Adrenal gland (tissue), 5 donors: ENCODE results near the gene ADCY1.

Source experiments
- POLR2A ChIP-seq, 2 donors: fragments of 450-650 bp; IDR thresholded peaks; one replicate each; pipeline ENCODE4 v1.6.1; 2017; ENCODE audit warnings: antibody characterized with exemption in 2 of 2, mild to moderate bottlenecking in 2 of 2, moderate library complexity in 1 of 2
- TF ChIP-seq, protein P1 (sequence below), 6 experiments: fragments of 450-650 bp in 4 of 6; fragments of 200-600 bp in 2 of 6; sonication (generic) in 1 of 6; IDR thresholded peaks; 1 replicate in 5 of 6; 2 replicates in 1 of 6; pipeline versions ENCODE4 v1.5.1 to v1.8.0; 2016 to 2021; ENCODE audit warnings: antibody characterized with exemption in 6 of 6, mild to moderate bottlenecking in 2 of 6, moderate library complexity in 1 of 6
- donor health status: DM: no; HTN: no; CAD: no.

DNA sequence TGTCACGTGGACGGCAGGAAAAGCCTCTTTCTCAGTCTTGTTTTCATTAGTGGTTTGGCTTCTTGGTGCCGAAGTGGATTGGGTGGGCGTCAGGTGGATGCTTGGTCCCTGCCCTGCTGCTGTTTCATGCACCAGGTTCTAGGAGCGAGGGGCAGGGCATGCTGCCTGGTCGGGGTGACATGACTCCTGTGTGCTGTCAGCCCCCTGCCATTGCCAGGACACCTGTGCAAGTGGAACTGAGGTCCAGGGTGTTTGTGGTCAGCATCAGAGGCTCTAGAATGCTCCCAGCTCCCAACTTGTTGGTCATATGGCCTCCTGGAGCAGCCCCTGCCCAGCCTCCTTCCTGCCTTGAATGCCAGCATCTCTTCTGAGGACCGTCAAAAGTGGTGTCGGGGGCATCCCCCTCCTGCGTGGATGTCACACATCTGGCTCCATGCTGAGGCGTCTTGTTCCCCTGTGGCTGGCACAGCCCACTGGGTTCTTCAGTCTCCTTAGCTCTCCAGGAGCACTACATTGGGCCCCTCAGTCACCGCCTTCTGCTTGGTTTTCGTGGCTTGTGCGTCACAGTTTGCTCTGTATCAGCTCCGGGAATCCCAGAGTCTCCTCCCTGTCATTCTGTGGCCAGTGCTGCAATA is 24.8 kb downstream of the ADCY1 start:
- TF ChIP-seq, protein P1, sequence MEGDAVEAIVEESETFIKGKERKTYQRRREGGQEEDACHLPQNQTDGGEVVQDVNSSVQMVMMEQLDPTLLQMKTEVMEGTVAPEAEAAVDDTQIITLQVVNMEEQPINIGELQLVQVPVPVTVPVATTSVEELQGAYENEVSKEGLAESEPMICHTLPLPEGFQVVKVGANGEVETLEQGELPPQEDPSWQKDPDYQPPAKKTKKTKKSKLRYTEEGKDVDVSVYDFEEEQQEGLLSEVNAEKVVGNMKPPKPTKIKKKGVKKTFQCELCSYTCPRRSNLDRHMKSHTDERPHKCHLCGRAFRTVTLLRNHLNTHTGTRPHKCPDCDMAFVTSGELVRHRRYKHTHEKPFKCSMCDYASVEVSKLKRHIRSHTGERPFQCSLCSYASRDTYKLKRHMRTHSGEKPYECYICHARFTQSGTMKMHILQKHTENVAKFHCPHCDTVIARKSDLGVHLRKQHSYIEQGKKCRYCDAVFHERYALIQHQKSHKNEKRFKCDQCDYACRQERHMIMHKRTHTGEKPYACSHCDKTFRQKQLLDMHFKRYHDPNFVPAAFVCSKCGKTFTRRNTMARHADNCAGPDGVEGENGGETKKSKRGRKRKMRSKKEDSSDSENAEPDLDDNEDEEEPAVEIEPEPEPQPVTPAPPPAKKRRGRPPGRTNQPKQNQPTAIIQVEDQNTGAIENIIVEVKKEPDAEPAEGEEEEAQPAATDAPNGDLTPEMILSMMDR (IDR thresholded peaks at IDR 0.05), result no peak
- no peak for TF ChIP-seq POLR2A (IDR thresholded peaks at IDR 0.05)
